DMS53 treated with DMSO at 0.1 percent for 48 hours (cell line): Measurements from ENCODE around the gene NOXA1.
A peak's percentile ranks its signal among the peaks of the same experiment; 100 is the strongest.
"Not testable (repeated sequence)": the region's sequence is repeated elsewhere in the genome, so short reads cannot be mapped to it uniquely, and the experiment has no call there.

ENCODE experiments used
- DNase-seq: peaks from one replicate; lab custom pipeline; 2025; ENCODE audit not compliant: unreplicated experiment; lab: John Stamatoyannopoulos, UW

NOXA1 gene

DNA sequence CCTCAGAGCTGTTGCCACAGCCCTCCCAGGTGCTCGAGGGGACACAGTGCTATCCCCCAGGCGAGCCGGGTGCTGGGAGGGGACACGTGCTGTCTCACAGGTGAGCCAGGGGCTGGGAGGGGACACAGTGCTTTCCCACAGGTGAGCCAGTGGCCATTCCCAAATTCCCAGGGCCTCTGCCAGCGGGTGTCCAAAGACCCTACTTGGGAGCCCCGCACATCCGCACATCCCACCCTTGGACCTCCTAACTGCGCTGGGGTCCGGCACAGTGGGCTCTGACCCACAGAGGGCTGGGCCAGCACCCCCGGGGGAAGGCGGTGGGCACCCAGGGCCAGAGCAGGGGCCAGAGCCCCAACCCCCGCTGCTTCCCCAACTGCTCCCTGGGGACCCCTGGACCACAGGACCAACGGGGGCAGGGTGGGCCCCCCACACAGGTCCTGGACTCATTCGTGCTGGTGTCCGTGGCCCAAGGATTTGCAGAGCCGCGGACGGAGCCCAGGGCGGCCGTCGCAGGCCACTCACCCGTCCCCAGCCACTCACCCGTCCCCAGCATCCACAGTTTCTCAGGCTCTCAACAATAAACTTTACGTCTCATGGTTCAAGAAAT is 18.1 kb upstream of the NOXA1 start:
- no peak for DNase-seq

DNA sequence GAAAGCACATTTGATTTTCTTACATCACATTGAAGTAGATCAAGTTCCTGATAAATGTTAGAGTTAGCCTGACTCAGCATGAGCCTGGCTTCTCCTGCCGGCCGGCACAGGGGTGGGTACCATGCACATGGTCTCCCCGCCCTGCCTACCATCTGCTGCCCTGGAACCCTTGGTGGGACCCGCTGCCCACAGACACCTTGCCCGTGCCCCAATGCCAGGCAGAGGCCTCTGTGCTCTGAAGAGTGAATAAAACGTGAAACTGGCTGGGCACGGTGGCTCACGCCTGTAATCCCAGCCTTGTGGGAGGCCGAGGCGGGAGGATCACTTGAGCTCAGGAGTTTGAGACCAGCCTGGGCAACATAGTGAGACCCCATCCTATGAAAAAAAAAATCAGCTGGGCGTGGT is 17.5 kb upstream of the NOXA1 start:
- no peak for DNase-seq

- DNase-seq, result no peak
Measured at GRCh38 chr9:137406085-137406760, 17.0 kb upstream of the NOXA1 start.

DNA sequence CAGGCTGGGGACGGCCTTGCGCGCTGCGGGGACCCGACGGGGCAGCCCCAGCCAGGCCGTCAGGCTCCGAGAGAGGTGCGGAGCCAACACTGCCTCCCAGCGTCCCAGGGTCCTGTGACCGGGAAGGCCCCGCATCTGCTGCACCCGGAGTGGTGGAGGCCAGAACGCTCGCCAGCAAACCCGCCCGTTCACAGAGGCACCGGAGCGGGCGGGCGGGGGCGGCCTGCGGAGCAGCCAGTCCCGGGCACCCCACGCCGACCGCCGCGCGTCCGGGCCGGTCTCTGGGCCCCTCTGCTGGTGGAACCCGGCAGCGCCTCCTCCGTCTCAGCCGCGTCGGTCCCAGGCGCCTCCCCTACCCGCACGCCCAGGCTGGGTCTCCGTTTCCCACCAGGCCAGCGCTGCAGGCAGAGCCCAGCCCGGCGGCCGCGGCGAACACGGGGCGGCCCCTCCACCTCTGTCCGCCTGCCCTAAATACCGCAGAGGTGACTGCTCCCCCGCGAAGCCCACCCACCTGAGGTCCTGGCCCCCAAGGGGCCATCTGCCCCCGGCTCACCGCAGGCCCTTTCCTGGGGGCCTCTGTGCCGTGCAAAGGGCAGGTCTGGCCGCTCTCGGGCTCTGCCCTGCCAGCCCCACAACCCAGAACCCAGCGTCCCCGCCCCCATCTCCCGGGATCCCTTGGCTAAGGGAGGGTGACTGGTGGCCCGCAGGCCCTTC is 16.2 kb upstream of the NOXA1 start:
- peak; percentile 19 for DNase-seq

DNA sequence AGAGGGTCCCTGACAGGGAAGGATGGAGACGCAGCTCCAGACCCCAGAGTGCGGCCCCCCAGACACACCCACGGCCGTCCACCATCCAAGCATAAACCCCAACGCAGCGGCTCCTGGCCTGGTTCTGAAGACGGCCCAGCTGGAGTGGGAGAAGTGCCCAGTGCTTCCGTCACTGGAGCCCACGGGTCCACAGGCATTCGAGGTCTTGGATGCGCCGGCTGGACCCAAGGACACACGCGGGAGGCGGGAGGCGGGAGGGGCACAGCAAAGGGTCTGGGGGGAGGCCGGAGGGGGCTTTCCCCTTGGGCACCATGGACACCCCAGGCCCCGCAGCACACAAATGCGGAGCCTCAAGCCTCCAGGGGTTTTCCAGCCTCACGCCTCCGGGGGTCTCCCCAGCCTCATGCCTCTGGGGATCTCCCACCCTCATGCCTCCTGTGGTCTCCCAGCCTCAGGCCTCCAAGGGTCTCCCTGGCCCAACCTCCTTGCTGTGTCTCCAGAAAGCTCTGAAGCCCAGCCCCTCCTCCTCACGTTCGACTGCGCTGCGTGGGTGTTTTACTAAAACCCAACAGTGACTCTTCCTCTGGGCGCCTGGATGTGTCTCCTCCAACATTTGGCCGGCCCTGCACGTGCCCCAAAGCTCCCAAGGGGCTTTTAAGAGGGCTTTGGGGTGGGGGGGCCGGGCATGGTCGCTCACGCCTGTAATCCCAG is 15.4 kb upstream of the NOXA1 start:
- no peak for DNase-seq

GRCh38 chr9:137408651-137409405 is 14.4 kb upstream of the NOXA1 start:
- no peak for DNase-seq

GRCh38 chr9:137409515-137409914 is 13.7 kb upstream of the NOXA1 start:
- DNase-seq, result no peak

- not testable (repeated sequence) for DNase-seq
Measured at GRCh38 chr9:137410236-137410890, 12.8 kb upstream of the NOXA1 start.

DNA sequence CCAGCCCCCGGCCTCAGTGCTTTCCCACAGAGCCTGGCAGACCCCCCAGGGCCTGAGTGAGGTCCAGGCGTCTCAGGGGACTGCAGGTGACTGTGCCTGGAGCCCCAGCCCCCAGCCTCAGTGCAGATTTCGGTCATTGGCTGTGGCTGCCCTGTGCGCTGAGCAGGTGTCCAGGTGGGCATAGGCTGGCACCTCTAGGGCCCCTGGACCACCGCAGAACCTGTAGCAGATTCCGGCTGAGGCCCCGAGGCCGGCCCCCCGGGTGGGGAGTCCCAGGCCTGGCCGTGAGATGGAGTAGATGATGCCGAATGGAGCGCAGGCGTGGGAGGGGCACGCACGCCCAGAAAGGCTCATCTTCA is 12.3 kb upstream of the NOXA1 start:
- no peak for DNase-seq

- DNase-seq, result no peak
Measured at GRCh38 chr9:137411260-137411644, 11.9 kb upstream of the NOXA1 start.

- no peak for DNase-seq
Measured at GRCh38 chr9:137411645-137412380, 11.4 kb upstream of the NOXA1 start.

DNA sequence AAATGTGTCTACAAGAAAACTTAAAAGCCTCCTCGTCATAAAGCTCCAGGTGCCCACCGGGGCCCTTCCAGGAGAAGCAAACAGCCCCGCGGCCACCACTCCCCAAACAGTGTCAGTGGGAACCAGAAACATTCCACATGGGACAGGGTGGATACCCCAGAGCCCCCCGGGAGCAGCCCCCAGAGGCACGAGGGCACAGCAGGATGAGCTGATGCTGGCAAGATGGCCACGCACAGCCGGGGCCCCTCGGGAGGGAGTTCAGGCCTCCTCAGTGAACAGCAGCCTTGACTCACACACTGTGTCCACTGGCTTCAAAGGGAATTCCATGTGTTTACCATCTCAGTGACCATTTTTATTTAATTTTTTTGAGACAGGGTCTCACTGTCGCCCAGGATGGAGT is 10.8 kb upstream of the NOXA1 start:
- no peak for DNase-seq

- DNase-seq, result no peak
Measured at GRCh38 chr9:137415451-137415850, 7.7 kb upstream of the NOXA1 start.

GRCh38 chr9:137416006-137416562 is 7.1 kb upstream of the NOXA1 start:
- no peak for DNase-seq

DNA sequence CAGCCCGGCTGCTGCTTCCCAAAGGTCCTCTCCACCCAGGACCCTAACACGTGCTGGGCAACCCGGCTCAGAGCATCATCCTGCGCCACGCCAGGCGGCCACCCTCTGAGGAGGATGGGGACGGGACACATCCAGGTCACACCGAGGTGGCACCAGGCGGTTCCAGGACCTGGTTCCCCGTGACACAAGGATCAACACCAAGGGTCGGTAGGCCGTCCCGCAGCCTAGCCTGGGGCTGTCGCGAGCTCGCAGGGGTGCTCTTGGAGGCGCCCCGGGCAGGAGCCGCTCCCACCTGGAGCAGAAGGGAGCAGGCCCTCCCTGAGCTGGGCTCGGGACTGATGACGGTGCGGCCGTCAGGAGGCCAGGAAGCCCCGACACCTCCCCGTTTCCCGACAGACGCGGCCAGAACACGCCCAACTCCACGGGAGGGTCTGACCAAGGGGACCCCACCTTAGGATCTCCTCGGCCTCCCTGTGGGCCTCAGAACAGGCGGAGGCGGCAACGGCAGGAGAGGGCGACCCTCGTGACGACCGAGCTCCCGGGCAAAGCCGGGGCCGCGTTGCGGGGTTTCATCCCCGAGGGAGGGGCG is 6.5 kb upstream of the NOXA1 start:
- no peak for DNase-seq

DNA sequence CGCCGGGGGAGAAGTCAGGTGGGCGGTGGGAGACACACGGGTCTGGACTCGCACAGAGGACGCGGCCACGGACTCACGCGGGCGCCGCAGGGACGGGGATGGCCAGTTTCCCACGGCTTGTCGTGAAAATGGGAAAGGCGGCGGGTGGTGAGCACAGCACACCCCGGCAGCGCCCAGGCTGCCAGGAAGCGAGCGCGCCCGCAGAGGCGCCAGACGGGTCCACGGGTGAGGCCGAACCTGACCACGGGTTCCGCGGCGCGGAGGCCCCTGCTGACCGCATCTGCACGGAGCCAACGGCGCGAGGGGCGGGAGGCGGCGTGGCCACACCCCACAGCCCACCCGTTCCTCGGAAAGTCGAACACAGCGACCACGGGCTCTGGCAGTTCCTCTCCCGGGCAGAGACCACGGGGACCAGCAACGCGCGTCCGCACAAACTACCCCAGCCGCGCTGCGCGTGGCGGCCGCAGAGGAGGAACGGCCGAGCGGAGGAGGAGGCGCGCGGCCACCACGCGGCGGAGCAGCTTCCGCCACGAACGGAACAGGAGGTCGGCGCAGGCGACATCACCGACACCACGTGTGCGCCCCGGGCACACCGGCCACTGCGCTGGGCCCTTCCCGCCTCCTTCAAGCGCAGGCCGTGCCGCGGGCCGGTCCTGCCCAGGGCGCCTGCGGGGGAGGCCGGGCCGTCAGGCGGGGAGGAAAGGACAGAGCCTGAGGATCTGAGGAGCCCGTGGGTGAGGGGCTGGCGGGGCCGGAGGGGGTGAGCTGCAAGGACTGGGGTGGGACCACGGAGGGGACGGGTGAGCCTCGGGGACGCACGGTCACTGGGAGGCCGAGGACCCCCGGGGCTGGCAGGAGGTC is 5.8 kb upstream of the NOXA1 start:
- no peak for DNase-seq

GRCh38 chr9:137421838-137422603 is 1.2 kb upstream of the NOXA1 start:
- DNase-seq, result no peak
